GM12891 (cell line): ENCODE results near the gene LIX1L.

ENCODE experiments used
- POLR2A ChIP-seq: IDR thresholded peaks from 2 replicates; pipeline ENCODE4 v1.6.1; 2011; ENCODE audit warnings: low read depth, low read length, control low read depth
- POLR2AphosphoS5 ChIP-seq: IDR thresholded peaks from 2 replicates; pipeline ENCODE4 v1.6.1; 2011; ENCODE audit warnings: low read depth, low read length, control low read depth
- SPI1 ChIP-seq: IDR thresholded peaks from 2 replicates; pipeline ENCODE4 v1.6.1; 2011; ENCODE audit warnings: low read depth, low read length, control low read depth
- TAF1 ChIP-seq: IDR thresholded peaks from 2 replicates; pipeline ENCODE4 v1.6.1; 2011; ENCODE audit warnings: low read depth, low read length, control low read depth

GRCh38 chr1:145942405-145942804 lies 15.4 kb downstream of the LIX1L start:
- no peak for TF ChIP-seq POLR2A
- TF ChIP-seq TAF1, result no peak
- TF ChIP-seq POLR2AphosphoS5, result no peak
- TF ChIP-seq SPI1, result no peak
